NCI-H2227 treated with DMSO at 0.1 percent for 48 hours (cell line): ENCODE results near the gene SUN2.

Source experiments
- DNase-seq: peaks from one replicate; lab custom pipeline; 2025; lab: John Stamatoyannopoulos, UW

The SUN2 gene

DNA sequence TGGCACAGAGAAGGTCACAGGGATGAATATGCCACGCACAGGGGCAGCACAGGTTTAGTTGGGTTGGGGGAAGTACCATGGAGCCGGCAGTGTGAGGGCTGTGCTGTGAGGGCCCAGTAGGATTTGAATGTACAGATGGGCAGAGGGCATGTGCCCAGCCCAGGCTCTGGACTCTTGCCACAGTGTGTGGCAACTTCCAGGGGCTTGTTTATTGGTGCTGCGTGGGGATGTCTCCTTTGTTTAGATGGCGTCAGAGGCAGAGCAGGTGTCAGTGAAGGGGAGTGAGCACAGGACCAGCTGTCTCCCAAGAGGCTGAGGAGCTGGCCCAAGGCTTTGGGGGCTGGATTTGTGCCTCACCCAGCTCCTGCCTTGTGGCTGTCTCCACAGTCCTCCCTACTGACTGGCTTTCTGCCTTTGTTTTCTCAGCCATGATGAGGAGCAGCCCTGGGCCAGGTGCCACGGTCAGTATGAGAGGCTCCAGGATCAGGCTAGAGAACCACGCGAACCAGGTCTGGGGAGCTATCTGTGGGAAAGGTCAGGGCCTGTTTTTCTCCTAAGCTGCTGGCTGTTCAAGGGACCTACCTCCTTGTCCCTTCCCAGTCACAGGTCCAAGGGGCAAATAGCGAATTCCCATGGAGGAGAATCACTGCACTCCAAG is 21.9 kb downstream of the SUN2 start:
- DNase-seq = no peak

DNA sequence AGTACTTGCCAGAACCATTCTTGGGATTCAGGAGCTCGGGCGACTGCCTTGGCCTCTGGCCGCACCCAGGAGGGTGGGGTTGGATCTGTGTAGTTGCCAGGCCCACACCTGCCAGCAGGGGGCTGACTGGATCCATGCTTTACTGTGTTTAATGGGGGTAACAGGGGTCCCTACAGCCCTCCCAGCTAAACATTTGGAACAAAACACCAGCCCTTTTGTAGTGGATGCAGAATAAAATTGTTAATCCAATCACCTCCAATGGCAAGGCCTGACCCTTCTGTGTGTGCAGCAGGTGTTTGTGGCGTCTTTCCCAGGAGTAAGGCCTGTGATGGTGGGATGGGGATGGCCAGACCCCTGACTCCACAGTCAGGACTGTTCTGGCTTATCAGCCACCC is 22.5 kb downstream of the SUN2 start:
- DNase-seq = no peak

- no peak for DNase-seq
These were observed 23.5 kb downstream of the SUN2 start for GRCh38 chr22:38732251-38732815.

DNA sequence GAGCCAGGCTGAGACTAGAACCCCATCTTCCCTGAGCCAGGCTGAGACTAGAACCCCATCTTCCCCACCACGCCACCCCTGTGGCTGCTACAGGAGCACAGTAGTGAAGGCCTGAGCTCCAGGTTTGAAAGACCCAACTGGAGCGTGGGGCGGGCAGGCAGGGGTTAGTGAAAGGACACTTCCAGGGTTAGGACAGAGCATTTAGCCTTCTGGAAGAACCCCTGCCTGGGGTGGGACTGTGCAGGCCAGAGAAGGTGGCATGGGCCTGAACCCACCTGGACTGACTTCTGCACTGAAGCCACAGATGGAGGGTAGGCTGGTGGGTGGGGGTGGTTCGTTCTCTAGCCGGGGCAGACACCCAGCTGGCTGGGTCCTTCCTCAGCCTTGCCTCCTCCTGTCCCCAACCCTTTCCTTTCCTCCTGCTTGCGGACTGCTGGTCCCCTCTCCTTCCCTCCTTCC is 24.1 kb downstream of the SUN2 start:
- DNase-seq = no peak

- DNase-seq = no peak
These were observed 25.4 kb downstream of the SUN2 start for GRCh38 chr22:38730411-38730871.

GRCh38 chr22:38729946-38730345 is 25.9 kb downstream of the SUN2 start:
- no peak for DNase-seq

DNA sequence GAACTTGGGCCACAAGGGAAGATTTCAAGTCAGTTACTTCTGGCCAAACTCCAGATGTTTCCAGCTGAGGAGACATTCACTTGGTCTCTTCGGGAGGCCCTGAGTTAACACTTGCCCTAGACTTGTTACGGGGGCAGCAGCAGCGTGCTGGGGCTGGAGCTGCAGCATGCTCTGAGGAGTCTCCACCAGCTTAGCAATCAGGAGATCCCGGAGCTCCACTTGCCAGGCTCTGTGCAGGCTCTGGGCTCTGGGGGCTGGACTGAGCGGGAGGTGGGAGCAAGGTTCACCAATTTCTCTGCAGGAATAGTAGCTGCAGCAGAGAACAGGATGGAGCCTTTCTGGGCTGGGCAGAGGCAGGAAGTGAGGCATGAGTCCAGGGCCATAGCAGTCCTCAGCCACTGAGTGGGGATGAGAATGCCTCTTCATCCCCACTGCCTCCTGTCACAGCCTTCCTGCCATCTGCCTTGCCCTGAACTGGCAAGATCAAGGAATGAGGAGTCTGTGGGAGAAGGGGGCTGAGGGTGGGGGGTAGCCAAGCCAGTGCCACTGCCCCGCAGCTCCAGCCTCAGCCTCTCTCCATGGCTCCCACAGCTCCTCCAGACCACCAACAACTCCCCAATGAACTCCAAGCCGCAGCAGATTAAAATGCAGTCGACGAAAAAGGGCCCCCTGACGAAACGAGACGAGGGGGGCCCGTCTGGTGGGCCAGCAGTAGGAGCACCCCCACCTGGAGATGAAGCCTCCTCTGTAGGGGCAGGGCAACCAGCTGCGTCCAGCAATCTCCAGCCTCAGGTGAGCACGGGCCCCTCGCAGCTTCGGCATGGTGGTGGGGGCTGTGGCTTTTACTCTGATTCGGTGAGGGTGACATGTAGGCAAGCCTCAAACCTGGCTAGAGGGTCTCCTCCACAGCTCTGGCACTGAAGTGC is 26.7 kb downstream of the SUN2 start:
- DNase-seq = no peak

- no peak for DNase-seq
These were observed 28.0 kb downstream of the SUN2 start for GRCh38 chr22:38727530-38728451.

GRCh38 chr22:38727123-38727522 is 28.7 kb downstream of the SUN2 start:
- DNase-seq = no peak

DNA sequence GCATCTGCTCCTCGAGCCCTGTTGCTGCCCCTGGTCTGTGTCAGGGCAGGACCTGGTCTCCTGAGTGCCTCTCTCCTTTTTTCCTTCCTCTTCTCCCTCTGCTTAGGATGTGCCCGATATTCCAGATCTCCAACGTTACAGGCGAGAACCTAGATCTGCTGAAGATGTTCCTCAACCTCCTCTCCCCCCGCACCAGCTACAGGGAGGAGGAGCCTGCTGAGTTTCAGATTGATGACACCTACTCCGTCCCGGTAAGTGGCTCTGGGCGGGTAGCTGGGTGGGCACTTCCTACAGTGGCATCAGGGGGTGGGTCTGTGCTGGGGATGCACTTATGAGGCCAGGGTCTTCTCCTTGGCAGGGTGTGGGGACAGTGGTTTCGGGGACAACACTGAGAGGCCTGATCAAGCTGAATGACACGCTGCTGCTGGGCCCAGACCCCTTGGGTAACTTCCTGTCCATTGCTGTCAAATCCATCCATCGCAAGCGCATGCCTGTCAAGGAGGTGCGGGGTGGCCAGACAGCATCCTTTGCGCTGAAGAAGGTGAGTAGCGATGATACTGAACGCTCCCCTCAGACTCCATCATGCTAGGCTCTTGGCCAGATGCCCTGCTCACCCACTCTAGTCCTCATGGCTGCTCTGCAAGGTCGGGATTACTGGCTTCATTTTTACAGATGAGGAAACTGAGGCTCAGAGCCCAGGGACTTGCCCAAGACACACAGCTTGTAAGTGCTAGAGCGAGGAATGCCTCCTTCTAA is 29.7 kb downstream of the SUN2 start:
- no peak for DNase-seq

DNA sequence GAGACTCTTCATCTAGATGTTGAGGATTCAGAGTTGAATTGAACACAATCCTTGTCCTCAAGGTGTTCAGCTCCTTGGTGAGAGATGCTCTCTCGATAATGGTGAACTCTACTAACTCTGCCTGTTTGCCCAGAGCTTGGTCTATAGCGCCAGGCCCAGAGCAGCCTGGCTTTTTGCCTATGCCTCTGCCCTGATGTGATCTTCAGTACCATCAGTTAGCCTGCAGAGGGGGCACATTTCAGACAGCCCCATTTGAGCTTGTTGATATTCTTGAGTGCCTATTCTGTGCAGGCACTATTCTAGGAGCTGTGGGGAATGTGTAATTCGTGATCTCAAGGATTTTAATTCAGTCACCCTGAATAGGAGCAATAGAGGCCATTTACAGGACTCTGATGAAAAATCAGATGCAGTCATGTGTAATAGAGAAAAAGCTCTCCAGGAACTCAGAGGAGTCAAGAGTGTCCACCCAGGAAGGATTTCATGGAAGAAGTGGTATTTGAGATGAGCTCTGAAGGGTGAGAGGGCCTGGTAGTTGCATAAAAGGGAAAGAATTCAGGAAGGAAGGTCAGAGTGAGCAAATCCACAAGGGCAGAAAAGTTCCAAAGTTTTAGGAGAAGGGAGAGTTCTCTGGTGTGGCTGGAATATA is 30.7 kb downstream of the SUN2 start:
- DNase-seq = no peak

DNA sequence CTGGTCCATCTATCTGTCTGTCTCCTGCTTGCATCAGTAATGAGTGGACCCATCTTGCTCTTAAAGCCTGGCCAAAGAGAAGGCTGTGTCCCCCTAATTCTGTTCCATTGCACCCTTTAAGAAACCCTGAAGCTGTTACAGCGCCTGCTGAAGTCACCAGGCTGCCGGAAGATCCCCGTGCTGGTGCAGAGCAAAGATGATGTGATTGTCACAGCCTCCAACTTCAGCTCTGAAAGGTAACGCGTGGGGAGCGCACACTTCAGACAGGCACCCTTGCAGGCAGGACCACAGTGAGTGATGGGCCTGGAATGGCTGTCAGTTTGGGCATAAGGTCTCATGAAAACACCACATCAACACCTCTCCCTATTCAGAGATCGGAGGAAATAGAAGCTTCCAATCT is 31.6 kb downstream of the SUN2 start:
- DNase-seq = no peak

DNA sequence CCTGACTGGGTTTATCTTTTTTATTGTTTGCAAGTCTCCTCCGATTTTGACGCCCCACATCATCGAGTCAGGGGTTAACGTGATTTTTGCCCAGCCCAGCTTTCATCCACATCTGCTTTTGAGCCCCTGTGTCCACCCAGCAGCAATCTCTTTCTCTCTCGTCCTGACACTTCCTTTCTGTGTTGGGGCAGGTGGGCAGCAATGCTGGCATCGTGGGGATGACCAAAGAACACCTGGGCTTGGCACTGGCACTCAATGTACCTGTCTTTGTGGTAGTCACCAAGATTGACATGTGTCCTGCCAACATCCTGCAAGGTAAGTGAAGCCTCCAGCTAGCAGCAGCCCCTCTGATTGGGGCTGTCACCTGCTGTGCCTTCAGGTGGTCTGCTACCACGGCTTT is 34.2 kb downstream of the SUN2 start:
- DNase-seq = no peak

DNA sequence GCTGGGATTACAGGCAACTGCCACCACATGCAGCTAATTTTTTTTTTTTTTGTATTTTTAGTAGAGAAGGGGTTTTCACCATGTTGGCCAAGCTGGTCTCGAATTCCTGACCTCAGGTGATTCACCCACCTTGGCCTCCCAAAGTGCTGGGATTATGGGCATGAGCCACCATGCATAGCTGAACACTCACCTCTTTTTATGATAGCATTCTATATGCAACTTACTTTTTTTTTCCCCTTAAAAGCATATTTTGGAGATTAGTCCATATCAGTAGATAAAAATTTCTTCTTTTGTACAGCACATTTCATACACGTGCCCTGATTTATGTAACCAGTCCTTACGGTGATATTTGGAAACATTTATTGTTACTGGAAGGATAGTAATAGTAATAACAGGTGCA is 35.4 kb downstream of the SUN2 start:
- no peak for DNase-seq

DNA sequence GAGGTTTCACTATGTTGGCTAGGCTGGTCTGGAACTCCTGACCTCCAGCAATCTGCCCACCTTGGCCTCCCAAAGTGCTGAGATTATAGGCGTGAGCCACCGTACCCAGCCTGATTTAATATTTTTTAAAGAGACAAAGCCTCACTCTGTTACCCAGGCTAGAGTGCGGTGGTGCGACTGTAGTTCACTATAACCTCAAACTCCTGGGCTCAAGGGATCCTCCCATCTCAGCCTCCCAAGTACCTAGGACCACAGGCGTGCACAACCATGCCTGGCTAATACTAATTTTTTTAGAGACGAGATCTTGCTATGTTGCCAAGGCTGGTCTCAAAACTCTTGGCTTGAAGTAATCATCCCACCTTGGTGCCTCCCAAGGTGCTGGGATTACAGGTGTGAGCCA is 36.6 kb downstream of the SUN2 start:
- DNase-seq = no peak

- DNase-seq = peak; percentile 18
These were observed 37.4 kb downstream of the SUN2 start for GRCh38 chr22:38718414-38718813.

DNA sequence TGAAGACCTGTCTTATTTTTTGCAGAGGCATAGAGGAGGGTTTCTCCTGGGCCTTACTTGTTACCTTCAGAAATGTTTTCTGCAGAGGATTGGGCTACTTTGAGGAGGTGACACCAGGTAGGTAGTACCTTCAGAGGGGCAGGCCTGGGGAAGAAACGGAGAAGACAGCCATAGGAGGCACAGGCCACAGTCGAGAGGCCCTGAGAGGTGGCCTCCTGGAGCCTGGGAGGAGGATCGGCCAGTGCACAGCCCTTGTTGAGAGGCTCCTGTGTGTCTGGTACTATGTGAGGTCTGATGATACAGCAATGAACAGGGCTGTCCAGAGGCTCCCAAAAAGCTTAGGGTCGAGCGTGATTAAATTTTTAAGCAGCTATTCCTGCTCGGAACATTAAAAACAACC is 38.6 kb downstream of the SUN2 start:
- DNase-seq = no peak

DNA sequence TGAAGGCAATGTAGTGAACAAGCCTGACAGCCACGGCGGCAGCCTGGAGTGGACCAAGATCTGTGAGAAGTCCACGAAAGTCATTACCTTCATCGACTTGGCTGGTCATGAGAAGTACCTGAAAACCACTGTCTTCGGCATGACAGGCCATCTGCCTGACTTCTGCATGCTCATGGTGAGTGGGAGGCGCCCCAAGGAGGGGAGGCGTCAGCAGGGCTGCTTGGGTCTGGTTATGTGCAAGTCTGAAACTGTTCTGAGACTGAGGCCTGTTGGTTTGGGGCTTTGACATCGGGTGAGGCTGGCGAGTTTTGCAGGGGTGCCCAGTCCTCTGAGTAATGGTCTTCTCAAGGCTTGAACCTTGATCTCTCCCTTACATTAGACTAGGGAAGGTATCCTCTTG is 39.0 kb downstream of the SUN2 start:
- DNase-seq = no peak

GRCh38 chr22:38716271-38716670 is 39.5 kb downstream of the SUN2 start:
- DNase-seq = no peak

GRCh38 chr22:38715852-38716251 is 39.9 kb downstream of the SUN2 start:
- no peak for DNase-seq
